Fibroblast of skin of left biceps (primary cell): Measurements from ENCODE around the gene RNF182.
"Not testable (repeated sequence)": the region's sequence is repeated elsewhere in the genome, so short reads cannot be mapped to it uniquely, and the experiment has no call there.

Experiments used
- DNase-seq, 2 experiments: peaks; one replicate each; pipeline ENCODE4 v3.0.0-alpha.2; 2013; ENCODE audit warnings: low read depth in 2 of 2

The RNF182 gene

GRCh38 chr6:13965582-13966127, 40.9 kb downstream of the RNF182 start:
- no peak for DNase-seq

- DNase-seq: no peak
These were observed 46.6 kb downstream of the RNF182 start for GRCh38 chr6:13971303-13971702.

GRCh38 chr6:13972602-13973001, 47.9 kb downstream of the RNF182 start:
- DNase-seq: not testable (repeated sequence)

GRCh38 chr6:13973422-13973821, 48.7 kb downstream of the RNF182 start:
- not testable (repeated sequence) for DNase-seq

GRCh38 chr6:13978102-13978640, 53.4 kb downstream of the RNF182 start:
- no peak for DNase-seq

GRCh38 chr6:13978787-13979186, 54.0 kb downstream of the RNF182 start:
- DNase-seq: no peak

GRCh38 chr6:13979284-13980171, 54.8 kb downstream of the RNF182 start:
- no peak for DNase-seq

- no peak for DNase-seq
These were observed 55.8 kb downstream of the RNF182 start for GRCh38 chr6:13980534-13980933.

- no peak for DNase-seq
These were observed 61.0 kb downstream of the RNF182 start for GRCh38 chr6:13985663-13986325.

GRCh38 chr6:13986700-13987399, 62.1 kb downstream of the RNF182 start:
- no peak for DNase-seq

GRCh38 chr6:13987400-13987865, 62.7 kb downstream of the RNF182 start:
- DNase-seq: no peak

- no peak for DNase-seq
These were observed 63.4 kb downstream of the RNF182 start for GRCh38 chr6:13988049-13988738.

- no peak for DNase-seq
These were observed 64.2 kb downstream of the RNF182 start for GRCh38 chr6:13988908-13989307.

- no peak for DNase-seq
These were observed 64.9 kb downstream of the RNF182 start for GRCh38 chr6:13989496-13990144.

GRCh38 chr6:13990796-13991195, 66.0 kb downstream of the RNF182 start:
- DNase-seq: no peak

- DNase-seq: no peak
These were observed 66.6 kb downstream of the RNF182 start for GRCh38 chr6:13991393-13991792.

- DNase-seq: peak; percentile 22 to 25
These were observed 67.8 kb downstream of the RNF182 start for GRCh38 chr6:13992417-13993055.

- no peak for DNase-seq
These were observed 68.7 kb downstream of the RNF182 start for GRCh38 chr6:13993416-13993815.

- DNase-seq: no peak
These were observed 73.6 kb downstream of the RNF182 start for GRCh38 chr6:13998356-13998755.

GRCh38 chr6:14000901-14001300, 76.1 kb downstream of the RNF182 start:
- no peak for DNase-seq
